ENCODE results near the gene CHST5. TPM values are rescaled to one million over a fixed set of nuclear protein-coding genes. Genes with fewer than 3 reads are reported as not detected.
"Not testable (repeated sequence)": the region's sequence is repeated elsewhere in the genome, so short reads cannot be mapped to it uniquely, and the experiment has no call there.

CHST5 gene
- total and polyA plus RNA-seq, 7 experiments from 2014 or later = not detected

GRCh38 chr16:75548456-75548855 is 12.5 kb upstream of the CHST5 start:
- H3K4me1 ChIP-seq (ENCODE audit: control insufficient read depth in 2 of 2, insufficient read depth in 2 of 2, low read length in 2 of 2); H3K27ac ChIP-seq (ENCODE audit: low read depth, low read length); H3K4me3 ChIP-seq (ENCODE audit: low read length); H3K27me3 ChIP-seq (ENCODE audit: control insufficient read depth in 2 of 2, insufficient read depth in 2 of 2, low read length in 2 of 2); ATAC-seq; H3K9me3 Mint-ChIP-seq; intact Hi-C loops (cut with micrococcal nuclease); H3K36me3 ChIP-seq (ENCODE audit: control insufficient read depth in 2 of 3, insufficient read depth in 3 of 3, low read length in 3 of 3); H3K36me3 Mint-ChIP-seq; H3K9me3 ChIP-seq (ENCODE audit: control insufficient read depth in 2 of 3, low read length in 3 of 3); DNase-seq; H3K4me3 Mint-ChIP-seq; H3K27ac Mint-ChIP-seq: not testable (repeated sequence)
- ChIA-PET POLR2A (interaction anchor here (0.7 kb wide), 1 partner anchor 26 kb away, joined by 4 read pairs; no protein-coding TSS in a partner anchor), CTCF (interaction anchor here (0.6 kb wide), 1 partner anchor 77 kb away, joined by 4 read pairs; no protein-coding TSS in a partner anchor)
- Mint-ChIP-seq H3K4me1 (peaks cover 0 to 10% (median 0%) of the 10 kb centered on the region in 7 donors), H3K27me3 (peaks cover 0 to 11% (median 10%) of the 10 kb centered on the region in 5 donors)

GRCh38 chr16:75546293-75546692 is 10.4 kb upstream of the CHST5 start:
- no peak overlapping the region for H3K27ac ChIP-seq (ENCODE audit: low read depth, low read length)
- no peaks in the 10 kb centered on the region for H3K9me3 ChIP-seq (ENCODE audit: control insufficient read depth in 2 of 3, low read length in 3 of 3)
- no peak for DNase-seq
- no peak overlapping the region for H3K4me3 ChIP-seq (ENCODE audit: low read length)
- CTCF ChIA-PET = no interaction called here
- H3K27me3 ChIP-seq (ENCODE audit: control insufficient read depth in 2 of 2, insufficient read depth in 2 of 2, low read length in 2 of 2) = no peaks in the 10 kb centered on the region
- Mint-ChIP-seq H3K4me1 (peaks cover 0 to 10% (median 0%) of the 10 kb centered on the region in 7 donors), H3K36me3 (peaks cover 0 to 9% (median 0%) of the 10 kb centered on the region in 5 donors), H3K27me3 (peaks cover 0 to 6% (median 5%) of the 10 kb centered on the region in 5 donors), H3K27ac (no peak overlapping the region), H3K4me3 (no peak overlapping the region), H3K9me3 (no peaks in the 10 kb centered on the region)
- POLR2A ChIA-PET = no interaction called here
- ATAC-seq = no peak
- intact Hi-C loops (cut with micrococcal nuclease) = no loop called here
- H3K4me1 ChIP-seq (ENCODE audit: control insufficient read depth in 2 of 2, insufficient read depth in 2 of 2, low read length in 2 of 2) = peaks cover 0 to 3% of the 10 kb centered on the region in 2 donors
- no peaks in the 10 kb centered on the region for H3K36me3 ChIP-seq (ENCODE audit: control insufficient read depth in 2 of 3, insufficient read depth in 3 of 3, low read length in 3 of 3)

GRCh38 chr16:75545879-75546278 is 10.0 kb upstream of the CHST5 start:
- peaks cover 0 to 10% (median 0%) of the 10 kb centered on the region in 7 donors for H3K4me1 Mint-ChIP-seq
- H3K36me3 ChIP-seq (ENCODE audit: control insufficient read depth in 2 of 3, insufficient read depth in 3 of 3, low read length in 3 of 3); POLR2A ChIA-PET; H3K27ac ChIP-seq (ENCODE audit: low read depth, low read length); H3K4me3 ChIP-seq (ENCODE audit: low read length); H3K4me1 ChIP-seq (ENCODE audit: control insufficient read depth in 2 of 2, insufficient read depth in 2 of 2, low read length in 2 of 2); H3K36me3 Mint-ChIP-seq; H3K9me3 Mint-ChIP-seq; H3K27ac Mint-ChIP-seq; ATAC-seq; H3K27me3 ChIP-seq (ENCODE audit: control insufficient read depth in 2 of 2, insufficient read depth in 2 of 2, low read length in 2 of 2); CTCF ChIA-PET; intact Hi-C loops (cut with micrococcal nuclease); H3K27me3 Mint-ChIP-seq; H3K9me3 ChIP-seq (ENCODE audit: control insufficient read depth in 2 of 3, low read length in 3 of 3); DNase-seq; H3K4me3 Mint-ChIP-seq: not testable (repeated sequence)

- DNase-seq; ATAC-seq; H3K9me3 Mint-ChIP-seq; H3K4me3 ChIP-seq (ENCODE audit: low read length); H3K27me3 Mint-ChIP-seq; H3K27me3 ChIP-seq (ENCODE audit: control insufficient read depth in 2 of 2, insufficient read depth in 2 of 2, low read length in 2 of 2); H3K9me3 ChIP-seq (ENCODE audit: control insufficient read depth in 2 of 3, low read length in 3 of 3); H3K27ac Mint-ChIP-seq; H3K4me3 Mint-ChIP-seq; H3K4me1 ChIP-seq (ENCODE audit: control insufficient read depth in 2 of 2, insufficient read depth in 2 of 2, low read length in 2 of 2); H3K27ac ChIP-seq (ENCODE audit: low read depth, low read length); CTCF ChIA-PET; H3K4me1 Mint-ChIP-seq; H3K36me3 Mint-ChIP-seq; H3K36me3 ChIP-seq (ENCODE audit: control insufficient read depth in 2 of 3, insufficient read depth in 3 of 3, low read length in 3 of 3); intact Hi-C loops (cut with micrococcal nuclease): not testable (repeated sequence)
- POLR2A ChIA-PET = interaction anchor here (1.4 kb wide), 1 partner anchor 13 kb away, joined by 3 read pairs; the partner anchor contains the start of gene TMEM231
Observed at GRCh38 chr16:75542462-75542861, 6.6 kb upstream of the CHST5 start.

GRCh38 chr16:75541236-75541635 is 5.3 kb upstream of the CHST5 start:
- no peaks in the 10 kb centered on the region for H3K9me3 Mint-ChIP-seq
- H3K4me1 Mint-ChIP-seq = peaks cover 0 to 4% (median 0%) of the 10 kb centered on the region in 7 donors
- peaks cover 0 to 6% (median 0%) of the 10 kb centered on the region in 5 donors for H3K36me3 Mint-ChIP-seq
- ChIA-PET POLR2A (no interaction called here), CTCF (no interaction called here)
- Histone ChIP-seq H3K36me3 (ENCODE audit: control insufficient read depth in 2 of 3, insufficient read depth in 3 of 3, low read length in 3 of 3) (no peaks in the 10 kb centered on the region), H3K9me3 (ENCODE audit: control insufficient read depth in 2 of 3, low read length in 3 of 3) (no peaks in the 10 kb centered on the region), H3K4me3 (ENCODE audit: low read length) (no peak overlapping the region), H3K27ac (ENCODE audit: low read depth, low read length) (no peak overlapping the region), H3K4me1 (ENCODE audit: control insufficient read depth in 2 of 2, insufficient read depth in 2 of 2, low read length in 2 of 2) (no peaks in the 10 kb centered on the region), H3K27me3 (ENCODE audit: control insufficient read depth in 2 of 2, insufficient read depth in 2 of 2, low read length in 2 of 2) (no peaks in the 10 kb centered on the region)
- no peak overlapping the region for H3K4me3 Mint-ChIP-seq
- intact Hi-C loops (cut with micrococcal nuclease) = no loop called here
- no peak for DNase-seq
- H3K27me3 Mint-ChIP-seq = no peaks in the 10 kb centered on the region
- no peak for ATAC-seq
- no peak overlapping the region for H3K27ac Mint-ChIP-seq

- H3K27ac ChIP-seq (ENCODE audit: low read depth, low read length); H3K9me3 ChIP-seq (ENCODE audit: control insufficient read depth in 2 of 3, low read length in 3 of 3); H3K27me3 ChIP-seq (ENCODE audit: control insufficient read depth in 2 of 2, insufficient read depth in 2 of 2, low read length in 2 of 2); DNase-seq; H3K36me3 Mint-ChIP-seq; H3K4me1 Mint-ChIP-seq; H3K27ac Mint-ChIP-seq; H3K4me3 ChIP-seq (ENCODE audit: low read length); H3K4me3 Mint-ChIP-seq; H3K36me3 ChIP-seq (ENCODE audit: control insufficient read depth in 2 of 3, insufficient read depth in 3 of 3, low read length in 3 of 3); POLR2A ChIA-PET; CTCF ChIA-PET; H3K9me3 Mint-ChIP-seq; intact Hi-C loops (cut with micrococcal nuclease); H3K27me3 Mint-ChIP-seq; ATAC-seq; H3K4me1 ChIP-seq (ENCODE audit: control insufficient read depth in 2 of 2, insufficient read depth in 2 of 2, low read length in 2 of 2): not testable (repeated sequence)
Observed at GRCh38 chr16:75538882-75539565, 3.1 kb upstream of the CHST5 start.

GRCh38 chr16:75537776-75538175 is 1.9 kb upstream of the CHST5 start:
- Histone ChIP-seq H3K27ac (ENCODE audit: low read depth, low read length) (no peak overlapping the region), H3K4me1 (ENCODE audit: control insufficient read depth in 2 of 2, insufficient read depth in 2 of 2, low read length in 2 of 2) (no peaks in the 10 kb centered on the region), H3K36me3 (ENCODE audit: control insufficient read depth in 2 of 3, insufficient read depth in 3 of 3, low read length in 3 of 3) (no peaks in the 10 kb centered on the region), H3K4me3 (ENCODE audit: low read length) (no peak overlapping the region), H3K27me3 (ENCODE audit: control insufficient read depth in 2 of 2, insufficient read depth in 2 of 2, low read length in 2 of 2) (no peaks in the 10 kb centered on the region), H3K9me3 (ENCODE audit: control insufficient read depth in 2 of 3, low read length in 3 of 3) (no peaks in the 10 kb centered on the region)
- no peak overlapping the region for H3K4me3 Mint-ChIP-seq
- H3K36me3 Mint-ChIP-seq = no peaks in the 10 kb centered on the region
- H3K27ac Mint-ChIP-seq = no peak overlapping the region
- no peaks in the 10 kb centered on the region for H3K9me3 Mint-ChIP-seq
- ChIA-PET CTCF (no interaction called here), POLR2A (no interaction called here)
- intact Hi-C loops (cut with micrococcal nuclease) = no loop called here
- DNase-seq = no peak
- ATAC-seq = no peak
- no peaks in the 10 kb centered on the region for H3K27me3 Mint-ChIP-seq
- H3K4me1 Mint-ChIP-seq = peaks cover 0 to 4% (median 0%) of the 10 kb centered on the region in 7 donors
